Epithelial cell of esophagus (primary cell): ENCODE measurements around the gene RDH14.

Source experiments
- DNase-seq: peaks from one replicate; pipeline ENCODE4 v3.0.0; 2010; ENCODE audit warnings: low read depth
- H3K4me3 ChIP-seq: 2 replicates; pipeline ENCODE4 v1.5.1; 2011; ENCODE audit warnings: mild to moderate bottlenecking, low read length, control low read depth
- CTCF ChIP-seq: IDR thresholded peaks from 2 replicates; pipeline ENCODE4 v1.5.1; 2011; ENCODE audit warnings: low read depth, mild to moderate bottlenecking, low read length, control low read depth, inconsistent platforms; ENCODE audit not compliant: insufficient read depth; ENCODE audit errors: missing control alignments

The RDH14 gene

GRCh38 chr2:18505703-18506341, 54.6 kb downstream of the RDH14 start:
- no peak for DNase-seq
- no peak overlapping the region for H3K4me3 ChIP-seq
- TF ChIP-seq CTCF: no peak
